Measurements from ENCODE around the gene CELF4. TPM values are rescaled to one million over a fixed set of nuclear protein-coding genes. Genes with fewer than 3 reads are reported as not detected.

CELF4 gene
- total and polyA plus RNA-seq, 2 experiments from 2014 or later: 0.24 TPM; not detected in 1

GRCh38 chr18:37524139-37524497 is 41.5 kb downstream of the CELF4 start:
- Histone ChIP-seq H3K79me2 (ENCODE audit: insufficient read depth) (no peaks in the 10 kb centered on the region), H3K36me3 (ENCODE audit: low read depth) (no peaks in the 10 kb centered on the region), H3K4me2 (ENCODE audit: unreplicated experiment) (no peak overlapping the region), H3K9me2 (ENCODE audit: insufficient read depth) (no peaks in the 10 kb centered on the region), H2AFZ (no peak overlapping the region), H3K27ac (no peak overlapping the region), H3K4me3 (no peak overlapping the region), H3K4me1 (ENCODE audit: insufficient read depth) (no peaks in the 10 kb centered on the region), H3K27me3 (replicated peaks; ENCODE audit: insufficient read depth) (peaks cover 40% of the 10 kb centered on the region), H3K9me3 (ENCODE audit: low read depth) (no peaks in the 10 kb centered on the region), H3K9ac (no peak overlapping the region), H3F3A (ENCODE audit: insufficient read depth) (no peaks in the 10 kb centered on the region), H4K20me1 (ENCODE audit: insufficient read depth) (no peaks in the 10 kb centered on the region)
- WGBS, 2 experiments (ENCODE audit: low coverage in 1 of 2, low lambda C conversion rate in 2 of 2, missing lambda C conversion rate in 2 of 2): 39 to 44% methylated on average over 10 of the region's 10 CpGs
- in situ Hi-C loops (cut with MboI): no loop called here
- DNase-seq: no peak
- no peak for TF ChIP-seq EZH2 (IDR thresholded peaks at IDR 0.05; ENCODE audit: insufficient read depth, poor library complexity, severe bottlenecking)
- TF ChIP-seq EZH2phosphoT487 (IDR thresholded peaks at IDR 0.05; ENCODE audit: insufficient read depth, low read depth): no peak

GRCh38 chr18:37521510-37522465 is 43.8 kb downstream of the CELF4 start:
- H3K36me3 ChIP-seq (ENCODE audit: low read depth): no peaks in the 10 kb centered on the region
- no peaks in the 10 kb centered on the region for H3K9me3 ChIP-seq (ENCODE audit: low read depth)
- no peak for DNase-seq
- H3K9ac ChIP-seq: no peak overlapping the region
- no peak overlapping the region for H3K4me3 ChIP-seq
- no peaks in the 10 kb centered on the region for H3F3A ChIP-seq (ENCODE audit: insufficient read depth)
- H3K4me1 ChIP-seq (ENCODE audit: insufficient read depth): no peaks in the 10 kb centered on the region
- in situ Hi-C loops (cut with MboI): no loop called here
- TF ChIP-seq EZH2 (IDR thresholded peaks at IDR 0.05; ENCODE audit: insufficient read depth, poor library complexity, severe bottlenecking) (no peak), EZH2phosphoT487 (IDR thresholded peaks at IDR 0.05; ENCODE audit: insufficient read depth, low read depth) (no peak)
- peaks cover 36% of the 10 kb centered on the region for H3K27me3 ChIP-seq (replicated peaks; ENCODE audit: insufficient read depth)
- no peak overlapping the region for H3K27ac ChIP-seq
- H3K79me2 ChIP-seq (ENCODE audit: insufficient read depth): no peaks in the 10 kb centered on the region
- H4K20me1 ChIP-seq (ENCODE audit: insufficient read depth): no peaks in the 10 kb centered on the region
- H3K9me2 ChIP-seq (ENCODE audit: insufficient read depth): no peaks in the 10 kb centered on the region
- no peak overlapping the region for H3K4me2 ChIP-seq (ENCODE audit: unreplicated experiment)
- 17% methylated on average over 19 of the region's 19 CpGs for WGBS, 2 experiments (ENCODE audit: low coverage in 1 of 2, low lambda C conversion rate in 2 of 2, missing lambda C conversion rate in 2 of 2)
- no peak overlapping the region for H2AFZ ChIP-seq

- DNase-seq: no peak
- no peaks in the 10 kb centered on the region for H3F3A ChIP-seq (ENCODE audit: insufficient read depth)
- H3K4me3 ChIP-seq: no peak overlapping the region
- no peaks in the 10 kb centered on the region for H3K79me2 ChIP-seq (ENCODE audit: insufficient read depth)
- TF ChIP-seq EZH2 (IDR thresholded peaks at IDR 0.05; ENCODE audit: insufficient read depth, poor library complexity, severe bottlenecking) (no peak), EZH2phosphoT487 (IDR thresholded peaks at IDR 0.05; ENCODE audit: insufficient read depth, low read depth) (no peak)
- no peaks in the 10 kb centered on the region for H3K9me3 ChIP-seq (ENCODE audit: low read depth)
- in situ Hi-C loops (cut with MboI): no loop called here
- 15 to 36% methylated on average over 3 of the region's 3 CpGs for WGBS, 2 experiments (ENCODE audit: low coverage in 1 of 2, low lambda C conversion rate in 2 of 2, missing lambda C conversion rate in 2 of 2)
- H3K9ac ChIP-seq: no peak overlapping the region
- H3K27ac ChIP-seq: no peak overlapping the region
- H3K36me3 ChIP-seq (ENCODE audit: low read depth): no peaks in the 10 kb centered on the region
- no peaks in the 10 kb centered on the region for H3K4me1 ChIP-seq (ENCODE audit: insufficient read depth)
- no peaks in the 10 kb centered on the region for H3K9me2 ChIP-seq (ENCODE audit: insufficient read depth)
- H4K20me1 ChIP-seq (ENCODE audit: insufficient read depth): no peaks in the 10 kb centered on the region
- peaks cover 23% of the 10 kb centered on the region for H3K27me3 ChIP-seq (replicated peaks; ENCODE audit: insufficient read depth)
- no peak overlapping the region for H3K4me2 ChIP-seq (ENCODE audit: unreplicated experiment)
- no peak overlapping the region for H2AFZ ChIP-seq
These were observed 45.1 kb downstream of the CELF4 start for GRCh38 chr18:37520508-37520907.

- TF ChIP-seq EZH2 (IDR thresholded peaks at IDR 0.05; ENCODE audit: insufficient read depth, poor library complexity, severe bottlenecking): no peak
- no peak for TF ChIP-seq EZH2phosphoT487 (IDR thresholded peaks at IDR 0.05; ENCODE audit: insufficient read depth, low read depth)
- Histone ChIP-seq H3K9me3 (ENCODE audit: low read depth) (no peaks in the 10 kb centered on the region), H3K4me1 (ENCODE audit: insufficient read depth) (no peaks in the 10 kb centered on the region), H3K9me2 (ENCODE audit: insufficient read depth) (no peaks in the 10 kb centered on the region), H3K27ac (no peak overlapping the region), H3K27me3 (replicated peaks; ENCODE audit: insufficient read depth) (peaks cover 16% of the 10 kb centered on the region), H3F3A (ENCODE audit: insufficient read depth) (no peaks in the 10 kb centered on the region), H2AFZ (no peak overlapping the region), H3K4me3 (no peak overlapping the region), H3K79me2 (ENCODE audit: insufficient read depth) (no peaks in the 10 kb centered on the region), H3K4me2 (ENCODE audit: unreplicated experiment) (no peak overlapping the region), H3K36me3 (ENCODE audit: low read depth) (no peaks in the 10 kb centered on the region), H4K20me1 (ENCODE audit: insufficient read depth) (no peaks in the 10 kb centered on the region), H3K9ac (no peak overlapping the region)
- in situ Hi-C loops (cut with MboI): no loop called here
- DNase-seq: no peak
- WGBS, 2 experiments (ENCODE audit: low coverage in 1 of 2, low lambda C conversion rate in 2 of 2, missing lambda C conversion rate in 2 of 2): 34 to 35% methylated on average over 9 of the region's 9 CpGs
These were observed 46.0 kb downstream of the CELF4 start for GRCh38 chr18:37519510-37520135.

All from GM23248 (cell line).